Measurements from ENCODE around the gene OTULIN.

OTULIN gene

DNA sequence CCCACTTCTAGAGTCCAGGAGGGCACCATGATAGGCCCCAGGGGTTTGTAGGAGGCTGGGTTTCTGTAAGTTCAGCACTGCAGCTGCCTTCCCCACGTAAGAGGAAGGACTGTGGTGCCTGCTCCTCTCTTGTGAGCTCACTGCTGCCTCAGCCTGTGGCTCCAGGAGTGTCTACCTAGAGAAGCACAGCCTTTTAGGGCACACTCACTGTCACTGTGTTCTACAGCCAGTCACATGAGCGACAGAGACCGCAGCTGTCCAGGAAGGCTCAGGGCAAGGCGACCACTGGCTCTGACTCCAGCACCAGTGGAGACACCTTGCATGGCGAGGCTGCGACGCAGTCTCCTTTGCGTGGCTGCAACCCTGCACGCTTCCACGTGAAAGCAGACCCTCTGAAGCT is 72.8 kb downstream of the OTULIN start:
- TF ChIP-seq, protein P1, sequence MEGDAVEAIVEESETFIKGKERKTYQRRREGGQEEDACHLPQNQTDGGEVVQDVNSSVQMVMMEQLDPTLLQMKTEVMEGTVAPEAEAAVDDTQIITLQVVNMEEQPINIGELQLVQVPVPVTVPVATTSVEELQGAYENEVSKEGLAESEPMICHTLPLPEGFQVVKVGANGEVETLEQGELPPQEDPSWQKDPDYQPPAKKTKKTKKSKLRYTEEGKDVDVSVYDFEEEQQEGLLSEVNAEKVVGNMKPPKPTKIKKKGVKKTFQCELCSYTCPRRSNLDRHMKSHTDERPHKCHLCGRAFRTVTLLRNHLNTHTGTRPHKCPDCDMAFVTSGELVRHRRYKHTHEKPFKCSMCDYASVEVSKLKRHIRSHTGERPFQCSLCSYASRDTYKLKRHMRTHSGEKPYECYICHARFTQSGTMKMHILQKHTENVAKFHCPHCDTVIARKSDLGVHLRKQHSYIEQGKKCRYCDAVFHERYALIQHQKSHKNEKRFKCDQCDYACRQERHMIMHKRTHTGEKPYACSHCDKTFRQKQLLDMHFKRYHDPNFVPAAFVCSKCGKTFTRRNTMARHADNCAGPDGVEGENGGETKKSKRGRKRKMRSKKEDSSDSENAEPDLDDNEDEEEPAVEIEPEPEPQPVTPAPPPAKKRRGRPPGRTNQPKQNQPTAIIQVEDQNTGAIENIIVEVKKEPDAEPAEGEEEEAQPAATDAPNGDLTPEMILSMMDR (IDR thresholded peaks at IDR 0.05; ENCODE audit: low read depth, low read length): no peak
- H3K4me3 ChIP-seq (ENCODE audit: low read depth, low read length): no peak overlapping the region
- H3K27me3 ChIP-seq: no peaks in the 10 kb centered on the region
- no peaks in the 10 kb centered on the region for H3K4me1 ChIP-seq
- H3K9me3 ChIP-seq: no peaks in the 10 kb centered on the region
- DNase-seq: no peak
- H3K36me3 ChIP-seq: peaks cover 5% of the 10 kb centered on the region

DNA sequence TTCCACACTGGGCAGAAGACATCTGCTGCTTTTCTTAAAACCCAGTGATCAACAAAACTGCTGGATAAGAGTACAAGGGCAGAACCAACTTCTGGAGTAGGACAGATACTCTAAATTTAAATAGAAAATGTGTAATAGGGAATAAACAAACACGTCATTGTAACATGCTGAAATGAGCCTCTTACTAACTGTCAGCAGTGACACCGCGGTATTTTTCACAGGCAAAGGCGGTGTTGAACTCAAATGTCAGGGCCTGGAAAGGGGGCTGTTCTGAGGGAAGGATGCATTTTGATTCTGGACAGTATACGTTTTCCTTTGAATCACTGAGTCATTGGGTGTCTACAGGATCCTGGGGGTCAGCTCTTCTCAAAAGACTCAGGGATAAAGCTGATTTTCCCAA is 73.5 kb downstream of the OTULIN start:
- Histone ChIP-seq H3K27me3 (no peaks in the 10 kb centered on the region), H3K4me3 (ENCODE audit: low read depth, low read length) (no peak overlapping the region), H3K4me1 (no peaks in the 10 kb centered on the region), H3K36me3 (peaks cover 5% of the 10 kb centered on the region), H3K9me3 (no peaks in the 10 kb centered on the region)
- TF ChIP-seq, protein P1 (IDR thresholded peaks at IDR 0.05; ENCODE audit: low read depth, low read length): no peak
- DNase-seq: no peak

DNA sequence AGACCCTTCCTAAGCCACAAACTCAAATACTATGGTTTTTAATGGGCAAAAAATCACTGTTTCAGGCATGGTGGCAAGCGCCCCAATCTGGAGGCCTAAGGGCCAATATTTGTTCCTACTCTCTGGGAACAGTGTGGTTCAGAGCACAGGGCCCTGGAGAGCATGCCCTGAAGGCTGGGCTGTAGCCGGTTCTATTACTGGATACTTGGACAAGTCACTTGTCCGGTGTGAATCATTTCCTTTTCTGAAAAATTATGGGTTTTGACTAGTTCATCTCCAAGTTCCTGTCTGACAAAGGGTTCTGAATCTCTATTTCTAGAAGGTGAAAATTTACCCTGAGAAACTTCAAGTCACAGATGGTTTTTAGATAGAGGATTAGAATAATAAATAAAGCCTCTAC is 75.0 kb downstream of the OTULIN start:
- no peak overlapping the region for H3K4me3 ChIP-seq (ENCODE audit: low read depth, low read length)
- no peaks in the 10 kb centered on the region for H3K27me3 ChIP-seq
- TF ChIP-seq, protein P1 (IDR thresholded peaks at IDR 0.05; ENCODE audit: low read depth, low read length): no peak
- H3K9me3 ChIP-seq: no peaks in the 10 kb centered on the region
- no peaks in the 10 kb centered on the region for H3K4me1 ChIP-seq
- peaks cover 5% of the 10 kb centered on the region for H3K36me3 ChIP-seq
- no peak for DNase-seq

DNA sequence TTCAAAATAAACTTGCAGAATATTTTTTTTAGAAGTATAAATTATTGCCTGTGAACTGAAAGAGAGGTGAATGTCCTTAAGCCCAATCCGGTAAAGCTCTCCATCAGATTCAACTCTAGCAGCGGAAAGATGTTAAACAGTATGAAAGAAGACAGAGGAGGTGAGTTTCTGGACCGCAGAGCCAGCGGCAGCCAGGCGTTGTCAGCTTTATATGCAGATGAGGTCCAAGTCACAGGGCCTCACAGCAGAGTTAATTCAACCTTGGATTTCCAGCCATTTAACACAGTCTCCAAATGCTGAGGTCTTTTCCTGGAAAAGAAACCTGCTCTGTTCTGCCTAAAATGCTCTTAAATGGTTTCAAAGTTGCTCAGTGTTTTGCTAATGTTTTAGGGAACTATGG is 75.5 kb downstream of the OTULIN start:
- Histone ChIP-seq H3K4me1 (no peaks in the 10 kb centered on the region), H3K4me3 (ENCODE audit: low read depth, low read length) (no peak overlapping the region), H3K36me3 (peaks cover 5% of the 10 kb centered on the region), H3K27me3 (no peaks in the 10 kb centered on the region), H3K9me3 (no peaks in the 10 kb centered on the region)
- TF ChIP-seq, protein P1 (IDR thresholded peaks at IDR 0.05; ENCODE audit: low read depth, low read length): no peak
- no peak for DNase-seq

DNA sequence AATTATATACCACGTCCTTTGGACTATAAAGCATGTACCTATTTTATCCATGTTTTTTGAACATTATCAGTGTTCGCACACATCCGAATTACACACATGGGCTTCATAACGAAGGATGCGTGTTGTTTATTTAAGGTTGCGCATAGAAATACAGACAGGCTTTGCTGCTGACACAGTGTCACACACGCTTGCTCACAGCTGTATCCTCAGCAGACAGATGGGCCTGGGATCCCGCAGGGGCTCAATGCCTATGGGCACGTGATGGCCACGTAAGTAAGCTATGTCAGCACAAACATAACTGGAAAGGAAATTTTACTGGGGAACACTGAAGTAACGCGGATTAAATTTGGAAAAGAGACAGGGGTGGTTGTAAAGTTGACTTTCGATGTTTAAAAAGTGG is 76.6 kb downstream of the OTULIN start:
- no peak for DNase-seq
- H3K4me1 ChIP-seq: no peaks in the 10 kb centered on the region
- H3K4me3 ChIP-seq (ENCODE audit: low read depth, low read length): no peak overlapping the region
- H3K36me3 ChIP-seq: peaks cover 5% of the 10 kb centered on the region
- no peaks in the 10 kb centered on the region for H3K27me3 ChIP-seq
- no peaks in the 10 kb centered on the region for H3K9me3 ChIP-seq
- TF ChIP-seq, protein P1 (IDR thresholded peaks at IDR 0.05; ENCODE audit: low read depth, low read length): no peak

DNA sequence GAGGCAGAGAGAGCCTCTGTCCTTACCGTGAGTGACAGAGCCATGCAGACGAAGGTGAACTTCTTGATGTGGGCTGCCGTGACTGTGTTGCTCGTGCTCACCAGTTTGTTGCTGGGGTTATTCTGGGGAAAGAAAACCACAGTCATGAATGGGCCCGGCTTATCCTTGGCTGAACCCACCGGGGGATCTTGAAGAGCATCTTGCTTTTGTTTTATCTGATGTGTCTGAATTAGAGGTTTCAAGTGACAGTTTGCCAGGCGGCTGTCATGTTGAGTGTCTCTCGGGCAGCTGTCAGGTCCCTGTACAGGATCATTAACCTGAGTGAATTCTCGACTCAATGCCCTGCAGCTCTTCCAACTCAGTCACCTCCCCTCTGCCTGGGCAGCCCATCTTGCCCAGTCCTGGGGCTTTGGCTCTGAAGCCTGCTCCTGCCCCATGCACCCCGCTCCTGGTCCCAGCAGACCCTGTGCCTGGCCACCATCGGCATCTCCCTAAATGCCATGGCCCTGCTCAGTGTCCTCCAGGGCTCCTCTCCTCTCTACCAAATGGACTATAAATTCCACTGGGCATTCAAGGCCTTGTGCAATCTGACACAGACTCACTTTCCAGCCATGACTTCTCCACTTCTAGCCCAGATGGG is 77.4 kb downstream of the OTULIN start:
- TF ChIP-seq, protein P1 (IDR thresholded peaks at IDR 0.05; ENCODE audit: low read depth, low read length): no peak
- H3K4me3 ChIP-seq (ENCODE audit: low read depth, low read length): no peak overlapping the region
- no peaks in the 10 kb centered on the region for H3K9me3 ChIP-seq
- no peaks in the 10 kb centered on the region for H3K27me3 ChIP-seq
- peaks cover 5% of the 10 kb centered on the region for H3K36me3 ChIP-seq
- no peaks in the 10 kb centered on the region for H3K4me1 ChIP-seq
- no peak for DNase-seq

Data from BE2C (cell line).